Measurements from ENCODE around the gene ANKRD11.

- TF ChIP-seq CTCF (conservative IDR thresholded peaks at IDR 0.05 in 1 of 2, IDR thresholded peaks at IDR 0.05 in 1 of 2; ENCODE audit: low read depth in 1 of 2, low read length in 2 of 2) (no peak), EZH2 (IDR thresholded peaks at IDR 0.05; ENCODE audit: low read length, missing control alignments) (no peak)
These were observed 77.5 kb downstream of the ANKRD11 start for GRCh38 chr16:89412811-89413210.
